ENCODE measurements around the gene EPB41L1. TPM values are rescaled to one million over a fixed set of nuclear protein-coding genes. Genes with fewer than 3 reads are reported as not detected.

Gene EPB41L1
- total and polyA plus RNA-seq, 8 donors, result 33.8 to 80.1 (median 38.7) TPM

GRCh38 chr20:36243726-36244125, 89.2 kb downstream of the EPB41L1 start:
- Histone ChIP-seq H3K27me3 (no peaks in the 10 kb centered on the region), H3K27ac (no peak overlapping the region), H3K36me3 (peaks cover 0 to 99% of the 10 kb centered on the region in 2 donors), H3K9me3 (no peaks in the 10 kb centered on the region), H3K4me3 (no peak overlapping the region), H3K4me1 (peaks cover 0 to 8% of the 10 kb centered on the region in 2 donors)
- DNase-seq (no peak), ATAC-seq (no peak)
- no peak for TF ChIP-seq CTCF (IDR thresholded peaks at IDR 0.05)
- intact Hi-C loops (cut with DNase I), result no loop called here

DNA sequence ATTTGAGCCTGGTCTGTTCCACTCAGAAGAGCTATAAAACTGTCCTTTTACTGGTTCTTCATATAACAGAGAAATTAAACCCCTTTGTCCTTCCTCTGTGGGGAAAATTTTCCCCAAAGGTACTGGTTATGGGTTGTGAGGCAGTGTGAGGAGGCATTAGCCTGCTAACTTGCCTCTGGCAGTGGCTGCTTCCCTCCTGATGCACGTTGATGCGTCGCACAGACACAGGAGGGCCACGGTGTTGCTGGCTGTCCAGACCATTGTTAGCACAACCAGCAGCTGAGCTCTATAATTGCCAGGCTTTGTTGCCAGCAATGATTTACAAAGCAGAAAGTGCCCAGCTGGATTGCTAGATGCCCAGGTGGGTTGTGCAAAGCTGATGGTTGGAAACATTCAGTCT, 91.9 kb downstream of the EPB41L1 start:
- ATAC-seq (no peak), DNase-seq (no peak)
- H3K36me3 ChIP-seq, result peaks cover 0 to 97% of the 10 kb centered on the region in 2 donors
- H3K9me3 ChIP-seq, result no peaks in the 10 kb centered on the region
- no peaks in the 10 kb centered on the region for H3K4me1 ChIP-seq
- TF ChIP-seq CTCF (IDR thresholded peaks at IDR 0.05), result no peak
- H3K27me3 ChIP-seq, result no peaks in the 10 kb centered on the region
- H3K27ac ChIP-seq, result no peak overlapping the region
- intact Hi-C loops (cut with DNase I), result no loop called here
- H3K4me3 ChIP-seq, result no peak overlapping the region

DNA sequence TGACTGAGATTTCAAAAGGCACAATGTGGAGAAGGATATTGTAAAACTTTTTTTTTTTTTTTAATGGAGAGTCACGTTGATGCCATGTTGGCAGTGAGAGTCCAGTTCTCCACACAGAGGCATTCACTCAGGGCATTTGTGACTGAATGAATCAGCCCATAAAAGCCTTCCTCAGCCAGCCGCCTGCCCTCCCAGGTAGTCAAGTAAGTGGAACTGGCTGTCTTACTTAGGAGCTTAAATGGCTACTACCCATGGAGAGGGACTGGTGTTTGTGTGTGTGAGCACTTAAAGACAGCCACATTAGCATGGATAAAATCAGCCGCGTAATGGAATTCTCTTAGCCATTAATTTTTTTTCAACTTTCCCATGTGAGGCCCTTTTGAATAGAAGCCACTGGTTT, 94.3 kb downstream of the EPB41L1 start:
- ATAC-seq, result no peak
- peaks cover 0 to 97% of the 10 kb centered on the region in 2 donors for H3K36me3 ChIP-seq
- no peak for TF ChIP-seq CTCF (IDR thresholded peaks at IDR 0.05)
- H3K27ac ChIP-seq, result no peak overlapping the region
- no peaks in the 10 kb centered on the region for H3K9me3 ChIP-seq
- DNase-seq, result no peak
- no peaks in the 10 kb centered on the region for H3K4me1 ChIP-seq
- no peaks in the 10 kb centered on the region for H3K27me3 ChIP-seq
- intact Hi-C loops (cut with DNase I), result no loop called here
- H3K4me3 ChIP-seq, result no peak overlapping the region

DNA sequence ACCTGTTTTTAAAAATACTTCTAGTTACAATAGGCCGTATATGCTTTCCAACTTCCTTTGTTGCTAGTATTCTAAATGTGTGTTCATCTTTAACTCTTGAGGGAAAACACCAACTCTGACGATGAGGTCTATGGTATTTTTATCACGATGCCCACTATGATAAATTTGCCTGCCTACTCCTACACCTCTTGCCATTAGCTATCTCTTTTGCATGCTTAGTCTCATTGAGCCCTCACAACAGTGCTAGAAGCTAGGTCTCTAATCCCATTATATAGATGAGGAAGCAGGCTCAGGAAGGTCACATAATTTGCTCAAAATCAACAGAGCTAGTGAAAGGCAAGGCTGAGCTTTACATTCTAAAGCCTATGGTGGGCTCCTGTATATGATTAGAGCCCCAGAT, 94.9 kb downstream of the EPB41L1 start:
- ATAC-seq, result no peak
- no peak for DNase-seq
- no peak for TF ChIP-seq CTCF (IDR thresholded peaks at IDR 0.05)
- H3K4me1 ChIP-seq, result no peaks in the 10 kb centered on the region
- H3K27me3 ChIP-seq, result no peaks in the 10 kb centered on the region
- H3K4me3 ChIP-seq, result no peak overlapping the region
- intact Hi-C loops (cut with DNase I), result no loop called here
- H3K27ac ChIP-seq, result no peak overlapping the region
- H3K36me3 ChIP-seq, result peaks cover 0 to 92% of the 10 kb centered on the region in 2 donors
- no peaks in the 10 kb centered on the region for H3K9me3 ChIP-seq

DNA sequence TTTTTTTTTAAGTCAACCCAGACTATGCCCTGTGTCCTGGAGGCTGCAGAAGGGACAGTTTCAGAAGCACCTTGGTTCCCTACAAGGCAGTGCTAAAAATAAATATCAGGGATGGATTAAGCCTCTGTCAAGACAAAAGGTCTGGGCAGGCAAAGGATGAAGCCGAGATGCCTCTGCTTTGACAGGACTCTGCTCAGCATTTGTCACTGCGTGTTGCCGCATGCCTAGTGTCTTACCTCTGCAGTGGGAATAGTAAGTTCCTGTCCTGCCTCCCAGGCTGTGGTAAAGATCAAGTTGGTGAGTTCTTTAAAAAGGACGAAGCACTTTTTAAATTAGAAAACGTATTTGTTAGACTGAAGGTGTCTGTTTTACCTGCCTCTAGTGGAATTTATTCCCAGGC, 96.9 kb downstream of the EPB41L1 start:
- H3K4me1 ChIP-seq, result no peaks in the 10 kb centered on the region
- no peaks in the 10 kb centered on the region for H3K9me3 ChIP-seq
- DNase-seq (no peak), ATAC-seq (no peak)
- no peak for TF ChIP-seq CTCF (IDR thresholded peaks at IDR 0.05)
- no peaks in the 10 kb centered on the region for H3K27me3 ChIP-seq
- H3K36me3 ChIP-seq, result peaks cover 0 to 91% of the 10 kb centered on the region in 2 donors
- H3K4me3 ChIP-seq, result no peak overlapping the region
- H3K27ac ChIP-seq, result no peak overlapping the region
- intact Hi-C loops (cut with DNase I), result no loop called here
